DMS114 treated with DMSO at 0.1 percent for 48 hours (cell line): ENCODE results near the gene TECPR2.
A peak's percentile ranks its signal among the peaks of the same experiment; 100 is the strongest.
"Not testable (repeated sequence)": the region's sequence is repeated elsewhere in the genome, so short reads cannot be mapped to it uniquely, and the experiment has no call there.

ENCODE experiments used
- DNase-seq: peaks from one replicate; lab custom pipeline; 2025; ENCODE audit not compliant: unreplicated experiment; lab: John Stamatoyannopoulos, UW

The TECPR2 gene

GRCh38 chr14:102523569-102524450, 161.1 kb downstream of the TECPR2 start:
- DNase-seq, result no peak

GRCh38 chr14:102524451-102525218, 161.9 kb downstream of the TECPR2 start:
- DNase-seq, result peak; percentile 91

- peak; percentile 18 for DNase-seq
These were observed 162.6 kb downstream of the TECPR2 start for GRCh38 chr14:102525219-102525928.

GRCh38 chr14:102525929-102526497, 163.3 kb downstream of the TECPR2 start:
- no peak for DNase-seq

GRCh38 chr14:102528431-102529170, 165.9 kb downstream of the TECPR2 start:
- no peak for DNase-seq

GRCh38 chr14:102530828-102531478, 168.2 kb downstream of the TECPR2 start:
- DNase-seq, result no peak

GRCh38 chr14:102532204-102532658, 169.5 kb downstream of the TECPR2 start:
- DNase-seq, result no peak

GRCh38 chr14:102537981-102538601, 175.3 kb downstream of the TECPR2 start:
- DNase-seq, result no peak

GRCh38 chr14:102538602-102539543, 176.1 kb downstream of the TECPR2 start:
- DNase-seq, result no peak

GRCh38 chr14:102539544-102540314, 177.0 kb downstream of the TECPR2 start:
- no peak for DNase-seq

GRCh38 chr14:102540315-102541028, 177.7 kb downstream of the TECPR2 start:
- no peak for DNase-seq

- DNase-seq, result not testable (repeated sequence)
These were observed 178.3 kb downstream of the TECPR2 start for GRCh38 chr14:102541029-102541491.

GRCh38 chr14:102541771-102542170, 179.0 kb downstream of the TECPR2 start:
- no peak for DNase-seq

GRCh38 chr14:102544046-102544746, 181.5 kb downstream of the TECPR2 start:
- no peak for DNase-seq

- DNase-seq, result no peak
These were observed 182.2 kb downstream of the TECPR2 start for GRCh38 chr14:102544747-102545460.
